ENCODE data around the gene APEH.

- TF ChIP-seq EZH2 (IDR thresholded peaks at IDR 0.05; ENCODE audit: insufficient read depth, low read length), result no peak
- no peak for TF ChIP-seq CTCF (IDR thresholded peaks at IDR 0.05; ENCODE audit: insufficient read depth, low read depth, low read length)
Measured at GRCh38 chr3:49654176-49654825, 19.9 kb upstream of the APEH start.

Measured in astrocyte (in vitro differentiated cells and primary cell).